OCI-LY1 (cell line): Measurements from ENCODE around the gene MBNL2.

Source experiments
- H2AFZ ChIP-seq: fragments of 200-600 bp; sonication (generic), shearing (Covaris generic); 2 replicates; pipeline ENCODE4 v1.6.0; 2014; ENCODE audit warnings: antibody characterized with exemption, mild to moderate bottlenecking, low read length
- H3F3A ChIP-seq: fragments of 200-600 bp; sonication (generic), shearing (Covaris generic); 2 replicates; pipeline ENCODE4 v1.6.0; 2014; ENCODE audit warnings: mild to moderate bottlenecking, antibody characterized with exemption, low read length, moderate library complexity; ENCODE audit not compliant: insufficient read depth
- H3K27ac ChIP-seq: fragments of 200-600 bp; sonication (generic); 2 replicates; pipeline ENCODE4 v1.5.1; 2014; ENCODE audit warnings: low read length, mixed run types, mild to moderate bottlenecking, low read depth; ENCODE audit not compliant: poor library complexity, severe bottlenecking
- H3K27me3 ChIP-seq: fragments of 200-600 bp; sonication (generic); 2 replicates; pipeline ENCODE4 v1.6.0; 2014; ENCODE audit warnings: antibody characterized with exemption, mild to moderate bottlenecking, low read length, moderate library complexity; ENCODE audit not compliant: insufficient read depth
- H3K36me3 ChIP-seq: fragments of 200-600 bp; sonication (generic); 2 replicates; pipeline ENCODE4 v1.6.1; 2014; ENCODE audit warnings: mild to moderate bottlenecking, antibody characterized with exemption, low read length, moderate library complexity, mixed read lengths; ENCODE audit not compliant: insufficient read depth
- H3K4me1 ChIP-seq: fragments of 200-600 bp; sonication (generic); 2 replicates; pipeline ENCODE4 v1.5.1; 2014; ENCODE audit warnings: mild to moderate bottlenecking, low read length, moderate library complexity; ENCODE audit not compliant: insufficient read depth, severe bottlenecking
- H3K4me2 ChIP-seq: fragments of 200-600 bp; sonication (generic), shearing (Covaris generic); 2 replicates; pipeline ENCODE4 v1.6.1; 2014; ENCODE audit warnings: low read length
- H3K4me3 ChIP-seq: fragments of 200-600 bp; sonication (generic); 2 replicates; pipeline ENCODE4 v1.5.1; 2014; ENCODE audit warnings: low read length, low read depth, mild to moderate bottlenecking, mixed read lengths; ENCODE audit not compliant: poor library complexity, severe bottlenecking
- H3K79me2 ChIP-seq: fragments of 200-600 bp; shearing (Covaris generic); 2 replicates; pipeline ENCODE4 v1.6.1; 2016; ENCODE audit warnings: mixed run types, low read length, mixed read lengths; ENCODE audit not compliant: insufficient read depth
- H3K9ac ChIP-seq: fragments of 200-600 bp; sonication (generic), shearing (Covaris generic); 2 replicates; pipeline ENCODE4 v1.6.1; 2014; ENCODE audit warnings: mild to moderate bottlenecking, low read length, mixed read lengths
- H3K9me2 ChIP-seq: fragments of 200-600 bp; sonication (generic), shearing (Covaris generic); 2 replicates; pipeline ENCODE4 v1.6.1; 2014; ENCODE audit warnings: low read depth, mild to moderate bottlenecking, low read length, mixed read lengths
- H3K9me3 ChIP-seq: fragments of 200-600 bp; shearing (Covaris generic); 2 replicates; pipeline ENCODE4 v1.6.1; 2014; ENCODE audit warnings: low read length, mixed read lengths
- H4K20me1 ChIP-seq: fragments of 200-600 bp; sonication (generic), shearing (Covaris generic); 2 replicates; pipeline ENCODE4 v1.6.0; 2016; ENCODE audit warnings: mild to moderate bottlenecking, low read length; ENCODE audit not compliant: insufficient read depth
- CTCF ChIP-seq: fragments of 200-600 bp; sonication (generic), shearing (Covaris generic); IDR thresholded peaks from 2 replicates; pipeline ENCODE4 v1.5.1; 2017; ENCODE audit warnings: mild to moderate bottlenecking, antibody characterized with exemption, low read length, moderate library complexity, mixed read lengths
- EZH2 ChIP-seq: fragments of 200-600 bp; sonication (generic), shearing (Covaris generic); IDR thresholded peaks from 2 replicates; pipeline ENCODE4 v1.8.0; 2017; ENCODE audit warnings: borderline replicate concordance, mixed run types, mild to moderate bottlenecking, antibody characterized with exemption, low read length, moderate library complexity, mixed read lengths

MBNL2 gene

DNA sequence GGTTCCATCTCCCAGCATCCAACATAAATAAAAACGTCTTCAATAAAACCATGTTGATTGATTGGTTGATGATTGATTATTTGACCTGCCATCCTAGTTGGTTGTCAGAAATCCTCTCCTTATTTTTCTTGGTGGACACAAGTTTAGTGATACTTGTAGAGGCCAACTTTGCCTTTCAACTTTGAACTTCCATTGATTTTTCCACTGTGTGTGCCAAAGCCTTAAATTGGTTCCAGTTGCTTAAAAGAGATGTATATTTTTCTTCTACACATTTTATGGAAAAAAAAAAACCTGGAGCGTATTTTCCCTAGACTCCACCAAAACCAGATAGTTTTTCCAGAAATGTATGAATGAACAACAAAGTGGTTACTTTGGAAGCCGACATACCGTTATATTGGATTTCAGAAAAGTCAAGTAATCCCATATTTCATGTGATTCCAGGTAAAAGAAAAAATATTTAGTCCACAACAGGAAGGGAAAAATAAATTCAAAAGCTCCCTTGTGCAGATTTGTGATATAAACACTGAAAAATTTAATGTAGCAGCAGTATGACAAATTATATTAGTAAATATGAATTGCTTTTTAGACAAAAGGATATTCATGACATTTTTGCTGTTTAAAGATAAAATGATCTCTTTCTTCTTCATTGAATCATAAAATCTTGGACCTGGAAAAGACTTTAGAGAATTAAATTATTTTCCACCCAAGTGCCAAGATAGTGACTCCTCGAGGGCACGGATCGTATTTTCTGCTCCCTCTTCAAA is 85.2 kb downstream of the MBNL2 start:
- H4K20me1 ChIP-seq, result peaks cover 2% of the 10 kb centered on the region; the same call in 1 of the 2 replicates
- TF ChIP-seq CTCF (no peak), EZH2 (no peak)
- no peaks in the 10 kb centered on the region for H3K79me2 ChIP-seq
- no peak overlapping the region for H2AFZ ChIP-seq
- H3K4me2 ChIP-seq, result no peak overlapping the region
- no peaks in the 10 kb centered on the region for H3F3A ChIP-seq
- H3K9me2 ChIP-seq, result no peaks in the 10 kb centered on the region
- no peaks in the 10 kb centered on the region for H3K4me1 ChIP-seq
- no peaks in the 10 kb centered on the region for H3K27me3 ChIP-seq
- no peaks in the 10 kb centered on the region for H3K36me3 ChIP-seq
- H3K27ac ChIP-seq, result no peak overlapping the region
- no peaks in the 10 kb centered on the region for H3K9me3 ChIP-seq
- no peak overlapping the region for H3K9ac ChIP-seq
- H3K4me3 ChIP-seq, result no peak overlapping the region

- Histone ChIP-seq H3K4me1 (no peaks in the 10 kb centered on the region), H3K36me3 (no peaks in the 10 kb centered on the region), H3K27ac (no peak overlapping the region), H3K79me2 (no peaks in the 10 kb centered on the region), H3K4me3 (no peak overlapping the region), H3K9ac (no peak overlapping the region), H3K9me3 (no peaks in the 10 kb centered on the region), H3F3A (no peaks in the 10 kb centered on the region), H3K9me2 (no peaks in the 10 kb centered on the region), H4K20me1 (peaks cover 2% of the 10 kb centered on the region; the same call in 1 of the 2 replicates), H3K4me2 (no peak overlapping the region), H2AFZ (no peak overlapping the region), H3K27me3 (no peaks in the 10 kb centered on the region)
- no peak for TF ChIP-seq CTCF
- no peak for TF ChIP-seq EZH2
Measured at GRCh38 chr13:97307882-97308624, 85.9 kb downstream of the MBNL2 start.

GRCh38 chr13:97308735-97309429 is 86.7 kb downstream of the MBNL2 start:
- TF ChIP-seq CTCF (no peak), EZH2 (no peak)
- H3K9ac ChIP-seq, result no peak overlapping the region
- no peaks in the 10 kb centered on the region for H3K27me3 ChIP-seq
- H3K4me2 ChIP-seq, result no peak overlapping the region
- no peaks in the 10 kb centered on the region for H3K9me3 ChIP-seq
- peaks cover 2% of the 10 kb centered on the region; the same call in 1 of the 2 replicates for H4K20me1 ChIP-seq
- no peak overlapping the region for H3K27ac ChIP-seq
- no peaks in the 10 kb centered on the region for H3K4me1 ChIP-seq
- H3K79me2 ChIP-seq, result no peaks in the 10 kb centered on the region
- no peaks in the 10 kb centered on the region for H3K36me3 ChIP-seq
- no peak overlapping the region for H2AFZ ChIP-seq
- no peaks in the 10 kb centered on the region for H3F3A ChIP-seq
- H3K4me3 ChIP-seq, result no peak overlapping the region
- no peaks in the 10 kb centered on the region for H3K9me2 ChIP-seq
